HepG2 (cell line): ENCODE results near the gene TMED5. TPM values are rescaled to one million over a fixed set of nuclear protein-coding genes. Genes with fewer than 3 reads are reported as not detected.

Experiments used
- ARNTL ChIP-seq: sonication (generic); formaldehyde crosslinking; IDR thresholded peaks from 2 replicates; pipeline ENCODE4 v1.4.0; 2020; ENCODE audit warnings: mild to moderate bottlenecking, missing genetic modification reagents
- ATF6 ChIP-seq: sonication (generic); formaldehyde crosslinking; conservative IDR thresholded peaks from 2 replicates; pipeline ENCODE4 v1.4.0; 2020; ENCODE audit warnings: missing genetic modification reagents
- FOXJ3 ChIP-seq: sonication (generic); formaldehyde crosslinking; IDR thresholded peaks from 2 replicates; pipeline ENCODE4 v1.4.0; 2020; ENCODE audit warnings: missing genetic modification reagents, mild to moderate bottlenecking, borderline replicate concordance
- MED13 ChIP-seq: sonication (generic); formaldehyde crosslinking; IDR thresholded peaks from 2 replicates; pipeline ENCODE4 v1.5.0; 2020; ENCODE audit warnings: missing genetic modification reagents
- NFYB ChIP-seq: sonication (generic); formaldehyde crosslinking; IDR thresholded peaks from 2 replicates; pipeline ENCODE4 v1.4.0; 2020; ENCODE audit warnings: missing genetic modification reagents
- PCBP1 ChIP-seq: fragments of 200-400 bp; formaldehyde crosslinking; IDR thresholded peaks from 2 replicates; pipeline ENCODE4 v1.6.1; 2017; ENCODE audit warnings: mild to moderate bottlenecking, low read depth, low read length, borderline replicate concordance
- RBM39 ChIP-seq: fragments of 200-400 bp; formaldehyde crosslinking; IDR thresholded peaks from one replicate; pipeline ENCODE4 v1.6.1; 2018; ENCODE audit warnings: antibody characterized with exemption, mild to moderate bottlenecking, low read depth, low read length; ENCODE audit not compliant: poor library complexity, severe bottlenecking
- ZFAT ChIP-seq: sonication (generic); formaldehyde crosslinking; conservative IDR thresholded peaks from 2 replicates; pipeline ENCODE4 v1.8.1; 2023; ENCODE audit warnings: missing genetic modification reagents, inconsistent platforms
- ZNF343 ChIP-seq: sonication (generic); formaldehyde crosslinking; IDR thresholded peaks from 2 replicates; pipeline ENCODE4 v1.4.0; 2020; ENCODE audit warnings: mild to moderate bottlenecking, missing genetic modification reagents
- polyA plus RNA-seq, 8 experiments: library from polyadenylated mRNA; depleted of rRNA in 3 of 8; stranded (reverse) in 7 of 8; unstranded in 1 of 8; fragments of >200 nt; fragmentation: Illumina TruSeq in 4 of 8; extraction: Trizol in 4 of 8; gene quantifications; 2 replicates each; pipeline versions ENCODE4 v1.2.1 to v1.2.3, GENCODE V29; 2011 to 2016; ENCODE audit warnings: low read depth in 4 of 8, missing spikeins in 1 of 8, mixed read lengths in 1 of 8; ENCODE audit not compliant: insufficient read depth in 1 of 8
- total RNA-seq, 5 experiments: library from RNA; depleted of rRNA; stranded (reverse); fragments of >200 nt; fragmentation: Illumina TruSeq; extraction: Trizol; gene quantifications; 2 replicates each; pipeline ENCODE4 v1.2.3, GENCODE V29; 2016; ENCODE audit warnings: low read depth in 1 of 5
- TF ChIP-seq, protein P1 (sequence below): sonication (generic); formaldehyde crosslinking; IDR thresholded peaks from 2 replicates; pipeline ENCODE4 v1.5.1; 2020; ENCODE audit warnings: mild to moderate bottlenecking, missing genetic modification reagents, borderline replicate concordance
- TF ChIP-seq, protein P2 (sequence below): sonication (generic); formaldehyde crosslinking; conservative IDR thresholded peaks from 2 replicates; pipeline ENCODE4 v1.4.0; 2020; ENCODE audit warnings: missing genetic modification reagents
- TF ChIP-seq, protein P3 (sequence below): IDR thresholded peaks from 2 replicates; pipeline ENCODE4 v1.6.1; 2016; ENCODE audit warnings: low read depth, borderline replicate concordance
- TF ChIP-seq, protein P4 (sequence below): sonication (generic); formaldehyde crosslinking; IDR thresholded peaks from 2 replicates; pipeline ENCODE4 v1.5.0; 2020; ENCODE audit warnings: mild to moderate bottlenecking, missing genetic modification reagents
- TF ChIP-seq, protein P5 (sequence below): sonication (generic); formaldehyde crosslinking; IDR thresholded peaks from 2 replicates; pipeline ENCODE4 v1.5.1; 2020; ENCODE audit warnings: missing genetic modification reagents, mild to moderate bottlenecking, borderline replicate concordance

The TMED5 gene
- total and polyA plus RNA-seq, 2 of the 13 experiments (the other 11 are each of a cell fraction or from before 2014, with no cell fraction given), result 58.1 to 99.0 TPM

DNA sequence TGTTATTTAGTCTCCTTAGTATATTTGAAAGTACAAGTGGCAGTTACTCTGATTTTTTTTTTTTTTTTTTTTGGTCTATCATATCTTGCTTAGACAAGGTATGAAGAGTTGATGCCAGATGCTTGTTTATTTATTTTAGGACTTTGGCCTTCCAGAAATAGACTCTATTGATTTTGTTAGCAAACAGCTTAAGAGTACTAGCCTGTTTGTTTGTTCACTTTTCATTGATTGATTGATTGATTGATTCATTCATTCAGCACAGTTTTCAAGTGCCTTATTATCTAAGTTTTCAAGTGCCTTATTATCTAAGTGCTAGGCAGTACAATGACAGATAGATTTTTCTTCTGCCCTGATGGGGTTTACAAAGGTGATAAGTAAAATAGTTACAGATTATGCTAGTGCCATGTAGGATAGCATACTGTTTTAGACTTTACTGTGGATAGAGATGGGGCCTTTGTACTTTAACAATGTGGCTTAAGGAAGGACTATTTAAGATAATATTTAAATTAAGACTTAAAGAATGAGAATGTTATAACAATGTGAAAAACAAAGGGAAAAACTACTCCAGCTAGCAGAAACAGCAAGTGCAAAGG lies 50.6 kb downstream of the TMED5 start (continued):
- TF ChIP-seq ATF6 (CRISPR knock-in tag) (no peak), RBM39 (no peak), FOXJ3 (peak; percentile 85; the same call in 1 of the 2 replicates), ZFAT (no peak), ZNF343 (no peak), PCBP1 (no peak), ARNTL (CRISPR knock-in tag) (no peak), NFYB (no peak), MED13 (no peak)
- TF ChIP-seq, protein P1, sequence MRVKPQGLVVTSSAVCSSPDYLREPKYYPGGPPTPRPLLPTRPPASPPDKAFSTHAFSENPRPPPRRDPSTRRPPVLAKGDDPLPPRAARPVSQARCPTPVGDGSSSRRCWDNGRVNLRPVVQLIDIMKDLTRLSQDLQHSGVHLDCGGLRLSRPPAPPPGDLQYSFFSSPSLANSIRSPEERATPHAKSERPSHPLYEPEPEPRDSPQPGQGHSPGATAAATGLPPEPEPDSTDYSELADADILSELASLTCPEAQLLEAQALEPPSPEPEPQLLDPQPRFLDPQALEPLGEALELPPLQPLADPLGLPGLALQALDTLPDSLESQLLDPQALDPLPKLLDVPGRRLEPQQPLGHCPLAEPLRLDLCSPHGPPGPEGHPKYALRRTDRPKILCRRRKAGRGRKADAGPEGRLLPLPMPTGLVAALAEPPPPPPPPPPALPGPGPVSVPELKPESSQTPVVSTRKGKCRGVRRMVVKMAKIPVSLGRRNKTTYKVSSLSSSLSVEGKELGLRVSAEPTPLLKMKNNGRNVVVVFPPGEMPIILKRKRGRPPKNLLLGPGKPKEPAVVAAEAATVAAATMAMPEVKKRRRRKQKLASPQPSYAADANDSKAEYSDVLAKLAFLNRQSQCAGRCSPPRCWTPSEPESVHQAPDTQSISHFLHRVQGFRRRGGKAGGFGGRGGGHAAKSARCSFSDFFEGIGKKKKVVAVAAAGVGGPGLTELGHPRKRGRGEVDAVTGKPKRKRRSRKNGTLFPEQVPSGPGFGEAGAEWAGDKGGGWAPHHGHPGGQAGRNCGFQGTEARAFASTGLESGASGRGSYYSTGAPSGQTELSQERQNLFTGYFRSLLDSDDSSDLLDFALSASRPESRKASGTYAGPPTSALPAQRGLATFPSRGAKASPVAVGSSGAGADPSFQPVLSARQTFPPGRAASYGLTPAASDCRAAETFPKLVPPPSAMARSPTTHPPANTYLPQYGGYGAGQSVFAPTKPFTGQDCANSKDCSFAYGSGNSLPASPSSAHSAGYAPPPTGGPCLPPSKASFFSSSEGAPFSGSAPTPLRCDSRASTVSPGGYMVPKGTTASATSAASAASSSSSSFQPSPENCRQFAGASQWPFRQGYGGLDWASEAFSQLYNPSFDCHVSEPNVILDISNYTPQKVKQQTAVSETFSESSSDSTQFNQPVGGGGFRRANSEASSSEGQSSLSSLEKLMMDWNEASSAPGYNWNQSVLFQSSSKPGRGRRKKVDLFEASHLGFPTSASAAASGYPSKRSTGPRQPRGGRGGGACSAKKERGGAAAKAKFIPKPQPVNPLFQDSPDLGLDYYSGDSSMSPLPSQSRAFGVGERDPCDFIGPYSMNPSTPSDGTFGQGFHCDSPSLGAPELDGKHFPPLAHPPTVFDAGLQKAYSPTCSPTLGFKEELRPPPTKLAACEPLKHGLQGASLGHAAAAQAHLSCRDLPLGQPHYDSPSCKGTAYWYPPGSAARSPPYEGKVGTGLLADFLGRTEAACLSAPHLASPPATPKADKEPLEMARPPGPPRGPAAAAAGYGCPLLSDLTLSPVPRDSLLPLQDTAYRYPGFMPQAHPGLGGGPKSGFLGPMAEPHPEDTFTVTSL (CRISPR knock-in tag), result peak; percentile 60; the same call in 1 of the 2 replicates
- TF ChIP-seq, protein P2, sequence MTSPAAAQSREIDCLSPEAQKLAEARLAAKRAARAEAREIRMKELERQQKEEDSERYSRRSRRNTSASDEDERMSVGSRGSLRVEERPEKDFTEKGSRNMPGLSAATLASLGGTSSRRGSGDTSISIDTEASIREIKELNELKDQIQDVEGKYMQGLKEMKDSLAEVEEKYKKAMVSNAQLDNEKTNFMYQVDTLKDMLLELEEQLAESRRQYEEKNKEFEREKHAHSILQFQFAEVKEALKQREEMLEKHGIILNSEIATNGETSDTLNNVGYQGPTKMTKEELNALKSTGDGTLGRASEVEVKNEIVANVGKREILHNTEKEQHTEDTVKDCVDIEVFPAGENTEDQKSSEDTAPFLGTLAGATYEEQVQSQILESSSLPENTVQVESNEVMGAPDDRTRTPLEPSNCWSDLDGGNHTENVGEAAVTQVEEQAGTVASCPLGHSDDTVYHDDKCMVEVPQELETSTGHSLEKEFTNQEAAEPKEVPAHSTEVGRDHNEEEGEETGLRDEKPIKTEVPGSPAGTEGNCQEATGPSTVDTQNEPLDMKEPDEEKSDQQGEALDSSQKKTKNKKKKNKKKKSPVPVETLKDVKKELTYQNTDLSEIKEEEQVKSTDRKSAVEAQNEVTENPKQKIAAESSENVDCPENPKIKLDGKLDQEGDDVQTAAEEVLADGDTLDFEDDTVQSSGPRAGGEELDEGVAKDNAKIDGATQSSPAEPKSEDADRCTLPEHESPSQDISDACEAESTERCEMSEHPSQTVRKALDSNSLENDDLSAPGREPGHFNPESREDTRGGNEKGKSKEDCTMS (CRISPR knock-in tag), result no peak
- TF ChIP-seq, protein P3, sequence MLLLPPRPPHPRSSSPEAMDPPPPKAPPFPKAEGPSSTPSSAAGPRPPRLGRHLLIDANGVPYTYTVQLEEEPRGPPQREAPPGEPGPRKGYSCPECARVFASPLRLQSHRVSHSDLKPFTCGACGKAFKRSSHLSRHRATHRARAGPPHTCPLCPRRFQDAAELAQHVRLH (CRISPR knock-in tag), result no peak
- TF ChIP-seq, protein P4, sequence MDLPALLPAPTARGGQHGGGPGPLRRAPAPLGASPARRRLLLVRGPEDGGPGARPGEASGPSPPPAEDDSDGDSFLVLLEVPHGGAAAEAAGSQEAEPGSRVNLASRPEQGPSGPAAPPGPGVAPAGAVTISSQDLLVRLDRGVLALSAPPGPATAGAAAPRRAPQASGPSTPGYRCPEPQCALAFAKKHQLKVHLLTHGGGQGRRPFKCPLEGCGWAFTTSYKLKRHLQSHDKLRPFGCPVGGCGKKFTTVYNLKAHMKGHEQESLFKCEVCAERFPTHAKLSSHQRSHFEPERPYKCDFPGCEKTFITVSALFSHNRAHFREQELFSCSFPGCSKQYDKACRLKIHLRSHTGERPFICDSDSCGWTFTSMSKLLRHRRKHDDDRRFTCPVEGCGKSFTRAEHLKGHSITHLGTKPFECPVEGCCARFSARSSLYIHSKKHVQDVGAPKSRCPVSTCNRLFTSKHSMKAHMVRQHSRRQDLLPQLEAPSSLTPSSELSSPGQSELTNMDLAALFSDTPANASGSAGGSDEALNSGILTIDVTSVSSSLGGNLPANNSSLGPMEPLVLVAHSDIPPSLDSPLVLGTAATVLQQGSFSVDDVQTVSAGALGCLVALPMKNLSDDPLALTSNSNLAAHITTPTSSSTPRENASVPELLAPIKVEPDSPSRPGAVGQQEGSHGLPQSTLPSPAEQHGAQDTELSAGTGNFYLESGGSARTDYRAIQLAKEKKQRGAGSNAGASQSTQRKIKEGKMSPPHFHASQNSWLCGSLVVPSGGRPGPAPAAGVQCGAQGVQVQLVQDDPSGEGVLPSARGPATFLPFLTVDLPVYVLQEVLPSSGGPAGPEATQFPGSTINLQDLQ (CRISPR knock-in tag), result no peak
- TF ChIP-seq, protein P5, sequence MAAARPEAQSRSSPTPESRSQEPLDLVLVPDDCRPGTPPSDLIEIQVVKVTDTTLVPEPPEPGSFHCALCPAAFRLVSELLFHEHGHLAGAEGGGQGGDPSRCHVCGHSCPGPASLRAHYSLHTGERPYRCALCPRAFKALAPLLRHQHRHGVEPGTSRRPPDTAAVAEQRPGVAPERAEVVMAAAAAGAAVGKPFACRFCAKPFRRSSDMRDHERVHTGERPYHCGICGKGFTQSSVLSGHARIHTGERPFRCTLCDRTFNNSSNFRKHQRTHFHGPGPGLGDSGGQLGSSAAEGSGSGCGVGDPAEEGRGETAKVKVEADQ (CRISPR knock-in tag), result no peak
